Astrocyte of the spinal cord (primary cell): ENCODE measurements around the gene ST14.
A peak's percentile ranks its signal among the peaks of the same experiment; 100 is the strongest.

Source experiments
- DNase-seq: peaks from one replicate; pipeline ENCODE4 v3.0.0; 2011; ENCODE audit warnings: low read depth, low spot score
- H3K4me3 ChIP-seq: 2 replicates; pipeline ENCODE4 v1.5.1; 2011; ENCODE audit warnings: low read depth, mild to moderate bottlenecking, low read length, moderate library complexity
- in situ Hi-C: cut with HindIII; loops from 2 replicates; pipeline ENCODE4 v1.10.0; 2017; ENCODE audit warnings: low sequenced_read_pairs
- TF ChIP-seq, protein P1 (sequence below): IDR thresholded peaks from 2 replicates; pipeline ENCODE4 v1.5.1; 2012; ENCODE audit warnings: low read depth, mild to moderate bottlenecking, low read length, inconsistent platforms

Gene ST14

DNA sequence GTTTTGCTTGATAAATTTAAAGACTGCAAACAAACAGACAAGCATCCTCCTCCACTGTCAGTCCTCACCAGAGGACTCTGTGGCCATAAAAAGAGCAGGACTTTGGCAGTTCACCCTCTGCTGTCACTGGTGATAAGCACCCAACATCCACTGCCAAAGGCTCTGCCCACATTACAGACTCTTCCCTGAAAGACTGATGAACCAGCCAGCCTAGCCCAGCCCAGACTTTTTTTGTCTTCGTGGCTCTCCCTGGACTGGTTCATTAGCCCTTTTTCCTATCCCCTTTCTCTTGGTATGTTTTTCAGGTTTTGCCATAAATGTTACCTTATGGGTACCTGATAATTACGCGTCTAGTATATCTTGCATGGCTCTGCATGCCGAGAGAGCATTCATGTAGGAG lies 15.1 kb downstream of the ST14 start:
- no peak for DNase-seq
- TF ChIP-seq, protein P1, sequence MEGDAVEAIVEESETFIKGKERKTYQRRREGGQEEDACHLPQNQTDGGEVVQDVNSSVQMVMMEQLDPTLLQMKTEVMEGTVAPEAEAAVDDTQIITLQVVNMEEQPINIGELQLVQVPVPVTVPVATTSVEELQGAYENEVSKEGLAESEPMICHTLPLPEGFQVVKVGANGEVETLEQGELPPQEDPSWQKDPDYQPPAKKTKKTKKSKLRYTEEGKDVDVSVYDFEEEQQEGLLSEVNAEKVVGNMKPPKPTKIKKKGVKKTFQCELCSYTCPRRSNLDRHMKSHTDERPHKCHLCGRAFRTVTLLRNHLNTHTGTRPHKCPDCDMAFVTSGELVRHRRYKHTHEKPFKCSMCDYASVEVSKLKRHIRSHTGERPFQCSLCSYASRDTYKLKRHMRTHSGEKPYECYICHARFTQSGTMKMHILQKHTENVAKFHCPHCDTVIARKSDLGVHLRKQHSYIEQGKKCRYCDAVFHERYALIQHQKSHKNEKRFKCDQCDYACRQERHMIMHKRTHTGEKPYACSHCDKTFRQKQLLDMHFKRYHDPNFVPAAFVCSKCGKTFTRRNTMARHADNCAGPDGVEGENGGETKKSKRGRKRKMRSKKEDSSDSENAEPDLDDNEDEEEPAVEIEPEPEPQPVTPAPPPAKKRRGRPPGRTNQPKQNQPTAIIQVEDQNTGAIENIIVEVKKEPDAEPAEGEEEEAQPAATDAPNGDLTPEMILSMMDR: no peak
- H3K4me3 ChIP-seq: no peak overlapping the region
- in situ Hi-C loops: no loop called here

DNA sequence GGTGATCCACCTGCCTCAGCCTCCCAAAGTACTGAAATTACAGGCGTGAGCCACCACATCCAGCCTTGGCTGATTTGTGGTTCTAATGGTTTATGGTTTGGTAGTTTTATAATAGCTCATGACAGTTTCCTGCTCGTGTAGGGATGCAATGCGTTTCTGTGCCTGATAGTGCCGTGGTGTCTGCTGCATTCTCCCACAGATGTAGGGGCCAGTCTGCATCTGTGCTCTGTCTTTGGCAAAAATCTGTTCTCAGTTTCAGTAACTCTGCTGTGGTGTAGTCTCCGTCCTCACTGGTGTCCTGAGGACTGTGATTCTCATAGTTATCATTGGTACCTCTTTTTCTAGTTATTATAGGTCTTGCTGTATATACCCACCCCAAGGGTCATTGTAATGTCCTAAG lies 16.3 kb downstream of the ST14 start:
- no peak overlapping the region for H3K4me3 ChIP-seq
- in situ Hi-C loops: no loop called here
- DNase-seq: no peak
- TF ChIP-seq, protein P1: no peak

DNA sequence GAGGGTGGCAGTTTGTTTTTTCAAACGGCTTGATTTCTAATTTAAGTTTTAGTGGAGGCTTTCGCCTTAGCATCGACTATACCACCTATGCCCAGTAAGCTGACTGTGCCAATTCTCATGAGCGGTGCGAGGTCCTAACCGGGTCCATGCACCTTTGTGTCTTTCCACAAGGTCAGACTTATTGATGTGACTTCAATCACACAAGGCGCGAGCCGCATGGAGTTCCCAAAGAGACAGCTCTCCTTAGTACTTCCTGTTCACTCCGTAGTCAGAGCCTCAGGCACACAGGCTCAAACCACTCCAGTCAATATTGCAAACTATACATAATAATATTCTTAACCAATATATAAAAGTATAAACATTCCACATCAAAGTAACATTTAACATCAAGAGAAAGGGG lies 18.2 kb downstream of the ST14 start:
- no peak for DNase-seq
- H3K4me3 ChIP-seq: no peak overlapping the region
- TF ChIP-seq, protein P1: no peak
- in situ Hi-C loops: no loop called here

DNA sequence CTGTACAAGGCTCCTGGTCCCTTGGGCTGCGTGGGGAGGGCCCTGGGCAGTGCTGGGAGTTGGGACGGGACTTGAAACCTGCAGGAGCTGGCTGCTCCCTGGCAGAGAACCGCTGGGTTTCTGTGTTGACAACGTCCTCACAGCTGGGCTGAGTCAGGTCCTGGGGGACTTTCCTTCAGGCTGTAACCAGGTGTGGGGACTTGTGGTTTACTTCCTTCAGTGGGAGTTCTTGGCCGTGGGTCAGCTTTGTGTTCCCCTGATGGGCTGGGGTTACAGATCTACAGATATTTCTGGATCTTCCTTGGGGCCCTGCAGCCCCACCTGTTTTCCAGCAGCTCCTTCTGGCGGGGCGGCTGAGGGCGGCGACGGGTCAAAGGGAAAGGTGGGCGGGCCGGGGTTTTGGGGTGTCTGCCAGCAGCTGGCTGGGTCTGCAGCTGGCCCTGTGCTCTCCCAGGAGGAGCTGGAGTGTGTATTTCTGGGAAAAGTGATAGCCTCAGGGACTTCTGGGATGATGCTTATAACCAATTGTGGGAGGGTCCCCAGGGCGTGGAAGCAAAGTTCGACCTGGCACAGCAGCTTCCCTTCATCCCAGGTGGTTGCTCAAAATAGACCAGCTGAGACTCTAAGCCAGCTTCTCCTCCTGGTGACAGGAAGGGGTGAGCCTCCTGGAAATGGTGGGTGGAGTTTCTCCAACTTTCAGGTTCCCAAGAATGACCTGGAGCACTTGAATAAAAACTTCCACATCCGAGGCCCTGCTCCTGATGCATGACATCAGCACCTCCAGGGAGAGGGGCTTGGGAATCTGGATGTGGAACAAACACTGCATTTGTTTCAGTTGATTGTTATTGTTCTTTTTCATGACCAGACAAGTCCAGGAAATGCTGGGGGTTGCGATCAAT lies 19.1 kb downstream of the ST14 start:
- TF ChIP-seq, protein P1: no peak
- in situ Hi-C loops: no loop called here
- DNase-seq: no peak
- no peak overlapping the region for H3K4me3 ChIP-seq

DNA sequence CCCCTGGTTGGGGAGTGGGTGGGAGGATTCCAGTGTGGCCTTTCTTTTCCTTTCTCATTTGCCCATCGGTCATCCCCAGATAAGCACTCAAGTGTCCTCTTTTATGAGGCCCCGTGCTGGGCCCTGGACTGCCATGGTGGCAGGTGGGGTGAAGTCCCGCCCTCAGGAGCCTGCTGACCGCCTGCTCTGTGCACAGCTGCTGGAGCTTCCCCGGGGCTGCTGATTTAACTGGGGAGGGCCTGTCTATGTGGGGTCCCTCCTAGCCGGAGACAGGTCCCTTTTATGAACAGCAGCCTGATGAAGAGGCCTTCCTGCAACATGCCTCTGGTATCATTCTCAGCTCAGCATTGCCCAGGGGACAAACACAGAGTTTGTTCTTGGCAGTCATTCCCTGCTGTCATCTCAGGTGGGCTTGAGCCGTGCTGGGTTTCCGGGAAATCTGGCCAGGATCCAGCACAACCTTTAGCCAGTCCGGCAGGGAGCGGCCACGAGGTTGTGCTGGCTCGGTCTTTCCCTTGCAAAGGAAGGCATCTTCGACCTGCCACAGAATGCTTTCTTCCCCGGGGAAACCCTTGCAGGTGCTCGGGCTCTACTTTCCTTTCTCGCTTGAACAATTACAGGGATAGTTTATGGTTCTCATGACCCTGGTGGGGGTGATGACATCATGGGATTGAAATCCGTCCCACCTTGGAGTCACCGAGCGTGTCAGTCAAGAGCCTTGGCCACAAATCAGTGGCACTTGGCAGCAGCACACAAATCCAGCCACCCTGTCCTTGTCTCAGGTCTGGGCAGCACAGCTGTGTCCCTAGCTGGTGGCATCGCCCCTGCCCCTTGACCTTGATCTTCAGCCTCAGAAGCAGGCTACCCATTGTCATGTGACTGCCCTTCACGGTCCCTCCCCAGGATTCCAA lies 20.1 kb downstream of the ST14 start:
- TF ChIP-seq, protein P1: no peak
- H3K4me3 ChIP-seq: no peak overlapping the region
- in situ Hi-C loops: no loop called here
- DNase-seq: no peak

DNA sequence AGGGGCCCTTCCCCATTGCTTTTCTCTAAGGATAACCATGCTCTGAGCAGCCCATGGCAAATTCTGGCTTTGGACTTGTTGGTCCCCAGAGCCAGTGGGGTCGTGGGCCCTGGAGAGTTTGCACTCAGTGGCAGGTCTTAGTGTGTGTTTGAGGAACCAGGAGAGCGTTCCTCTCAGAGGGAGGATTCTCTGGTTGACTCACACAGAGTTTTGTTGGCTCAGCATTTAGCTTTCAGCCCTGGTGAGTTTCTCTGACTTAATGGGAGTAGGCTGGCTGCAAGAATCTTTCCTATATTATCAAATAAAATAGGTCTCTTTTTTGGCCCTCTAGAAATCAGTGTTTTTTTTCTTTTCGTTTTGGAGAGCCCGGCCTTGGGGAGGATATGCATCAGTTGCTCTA lies 20.9 kb downstream of the ST14 start:
- H3K4me3 ChIP-seq: no peak overlapping the region
- in situ Hi-C loops: no loop called here
- peak; percentile 35 for DNase-seq
- TF ChIP-seq, protein P1: no peak
